Endodermal cell (in vitro differentiated cells): ENCODE data around the gene NPPC. TPM values are rescaled to one million over a fixed set of nuclear protein-coding genes. Genes with fewer than 3 reads are reported as not detected.
A peak's percentile ranks its signal among the peaks of the same experiment; 100 is the strongest.
"Not testable (repeated sequence)": the region's sequence is repeated elsewhere in the genome, so short reads cannot be mapped to it uniquely, and the experiment has no call there.

Source experiments
- DNase-seq: peaks from one replicate; pipeline ENCODE4 v3.0.0-alpha.2; 2017
- H3K27ac ChIP-seq: 2 replicates; pipeline ENCODE4 v1.5.1; 2013; ENCODE audit warnings: mild to moderate bottlenecking, low read depth, low read length, moderate library complexity
- H3K27me3 ChIP-seq: 2 replicates; pipeline ENCODE4 v1.6.1; 2013; ENCODE audit warnings: mild to moderate bottlenecking, low read length, moderate library complexity; ENCODE audit not compliant: insufficient read depth, control insufficient read depth, poor library complexity, severe bottlenecking
- H3K36me3 ChIP-seq: 2 replicates; pipeline ENCODE4 v1.7.0; 2013; ENCODE audit warnings: mild to moderate bottlenecking, low read length, moderate library complexity; ENCODE audit not compliant: control insufficient read depth, insufficient read depth
- H3K4me1 ChIP-seq: one replicate; pipeline ENCODE4 v1.7.0; 2013; ENCODE audit warnings: low read length; ENCODE audit not compliant: control insufficient read depth, insufficient read depth
- H3K4me3 ChIP-seq: 2 replicates; pipeline ENCODE4 v1.5.1; 2013; ENCODE audit warnings: mild to moderate bottlenecking, low read length, moderate library complexity
- H3K9ac ChIP-seq: 2 replicates; pipeline ENCODE4 v1.6.1; 2013; ENCODE audit warnings: mild to moderate bottlenecking, low read length, moderate library complexity; ENCODE audit not compliant: poor library complexity, severe bottlenecking; ENCODE audit errors: extremely low read depth
- H3K9me3 ChIP-seq: 2 replicates; pipeline ENCODE4 v1.6.1; 2013; ENCODE audit warnings: mild to moderate bottlenecking, low read length, moderate library complexity; ENCODE audit not compliant: control insufficient read depth
- H3K27ac Mint-ChIP-seq: 2 replicates; pipeline ENCODE4 v1.8.0; 2020; ENCODE audit warnings: mixed read lengths
- H3K27me3 Mint-ChIP-seq: 2 replicates; pipeline ENCODE4 v1.8.0; 2021; ENCODE audit warnings: mild to moderate bottlenecking, mixed read lengths; ENCODE audit not compliant: insufficient read depth
- H3K36me3 Mint-ChIP-seq: 2 replicates; pipeline ENCODE4 v1.8.0; 2020; ENCODE audit warnings: low read depth, mixed read lengths
- H3K4me1 Mint-ChIP-seq: 2 replicates; pipeline ENCODE4 v1.8.0; 2020; ENCODE audit warnings: mixed read lengths
- H3K4me3 Mint-ChIP-seq: 2 replicates; pipeline ENCODE4 v1.8.0; 2020; ENCODE audit warnings: mild to moderate bottlenecking, moderate library complexity, mixed read lengths
- H3K9me3 Mint-ChIP-seq: 2 replicates; pipeline ENCODE4 v1.8.0; 2020; ENCODE audit warnings: mild to moderate bottlenecking, mixed read lengths
- CTCF ChIP-seq: fragments of 200-600 bp; sonication (generic); conservative IDR thresholded peaks from 2 replicates; pipeline ENCODE4 v1.5.0; 2021; ENCODE audit warnings: antibody characterized with exemption, mild to moderate bottlenecking
- WGBS, 2 experiments: methylation state at CpG; one replicate each; pipeline versions ENCODE4 v1.1.5 to v1.1.7; 2013; ENCODE audit warnings: missing lambda C conversion rate in 2 of 2, mixed read lengths in 1 of 2; ENCODE audit not compliant: insufficient coverage in 1 of 2, insufficient read length in 1 of 2; 5-methylcytosine and 5-hydroxymethylcytosine counted together
- total RNA-seq, 2 donors: library from RNA; stranded (reverse); fragmentation: NEBNext Ultra II Directional in 1 of 2; extraction: Animal tissue kit (Norgen Biotek cat#: 25700) in 1 of 2; gene quantifications; 2 replicates in 1 of 2; 3 replicates in 1 of 2; pipeline ENCODE4 v1.2.1, GENCODE V29; 2021

NPPC gene
- total RNA-seq, 2 donors from 2014 or later = 0.84 TPM; not detected in 1

GRCh38 chr2:231914077-231914690, 12.0 kb downstream of the NPPC start:
- Histone ChIP-seq H3K27ac (no peak overlapping the region), H3K4me1 (no peaks in the 10 kb centered on the region), H3K4me3 (no peak overlapping the region), H3K27me3 (no peaks in the 10 kb centered on the region), H3K36me3 (no peaks in the 10 kb centered on the region), H3K9ac (no peak overlapping the region), H3K9me3 (no peaks in the 10 kb centered on the region)
- DNase-seq = no peak
- 91 to 94% methylated on average over 11 to 14 of the region's 14 CpGs for WGBS, 2 experiments
- Mint-ChIP-seq H3K36me3 (no peaks in the 10 kb centered on the region), H3K27ac (no peak overlapping the region), H3K9me3 (no peaks in the 10 kb centered on the region), H3K27me3 (peaks cover 5% of the 10 kb centered on the region), H3K4me1 (no peaks in the 10 kb centered on the region), H3K4me3 (no peak overlapping the region)
- no peak for TF ChIP-seq CTCF

- no peak overlapping the region for H3K4me3 Mint-ChIP-seq
- TF ChIP-seq CTCF = no peak
- DNase-seq = peak; percentile 30
- no peaks in the 10 kb centered on the region for H3K36me3 Mint-ChIP-seq
- Histone ChIP-seq H3K4me1 (no peaks in the 10 kb centered on the region), H3K27ac (no peak overlapping the region), H3K27me3 (no peaks in the 10 kb centered on the region), H3K4me3 (no peak overlapping the region), H3K9me3 (no peaks in the 10 kb centered on the region), H3K9ac (no peak overlapping the region), H3K36me3 (no peaks in the 10 kb centered on the region)
- peaks cover 3% of the 10 kb centered on the region for H3K27me3 Mint-ChIP-seq
- no peak overlapping the region for H3K27ac Mint-ChIP-seq
- H3K4me1 Mint-ChIP-seq = no peaks in the 10 kb centered on the region
- no peaks in the 10 kb centered on the region for H3K9me3 Mint-ChIP-seq
- WGBS, 2 experiments = 83 to 91% methylated on average over 5 of the region's 6 CpGs
These were observed 14.8 kb downstream of the NPPC start for GRCh38 chr2:231911381-231911780.

GRCh38 chr2:231910771-231911170, 15.4 kb downstream of the NPPC start:
- Histone ChIP-seq H3K27ac (no peak overlapping the region), H3K27me3 (no peaks in the 10 kb centered on the region), H3K4me3 (no peak overlapping the region), H3K9ac (no peak overlapping the region), H3K9me3 (no peaks in the 10 kb centered on the region), H3K4me1 (no peaks in the 10 kb centered on the region), H3K36me3 (no peaks in the 10 kb centered on the region)
- Mint-ChIP-seq H3K4me3 (no peak overlapping the region), H3K36me3 (no peaks in the 10 kb centered on the region), H3K4me1 (no peaks in the 10 kb centered on the region), H3K9me3 (no peaks in the 10 kb centered on the region), H3K27me3 (peaks cover 3% of the 10 kb centered on the region), H3K27ac (no peak overlapping the region)
- WGBS, 2 experiments = 85 to 90% methylated on average over 3 to 6 of the region's 6 CpGs
- no peak for DNase-seq
- TF ChIP-seq CTCF = no peak

GRCh38 chr2:231910161-231910560, 16.0 kb downstream of the NPPC start:
- not testable (repeated sequence) for H3K4me1 ChIP-seq, H3K9me3 Mint-ChIP-seq, H3K36me3 Mint-ChIP-seq, H3K27ac Mint-ChIP-seq, H3K27me3 Mint-ChIP-seq, H3K9ac ChIP-seq, H3K27ac ChIP-seq, DNase-seq, H3K36me3 ChIP-seq, H3K27me3 ChIP-seq, H3K4me3 ChIP-seq, H3K4me1 Mint-ChIP-seq, H3K9me3 ChIP-seq, H3K4me3 Mint-ChIP-seq
- 95% methylated on average over 4 to 7 of the region's 7 CpGs for WGBS, 2 experiments
